ENCODE measurements around the gene ADGRA1. TPM values are rescaled to one million over a fixed set of nuclear protein-coding genes. Genes with fewer than 3 reads are reported as not detected.

Gene ADGRA1
- total RNA-seq, 1 experiment from 2014 or later = not detected

- Histone ChIP-seq H3K9me3 (ENCODE audit: low read length) (no peaks in the 10 kb centered on the region), H4K20me1 (ENCODE audit: low read length) (no peaks in the 10 kb centered on the region), H3F3A (ENCODE audit: low read length, unreplicated experiment) (no peaks in the 10 kb centered on the region), H3K79me2 (ENCODE audit: low read length) (no peaks in the 10 kb centered on the region), H3K4me3 (ENCODE audit: low read length) (no peak overlapping the region), H3K27ac (ENCODE audit: low read length) (no peak overlapping the region), H3K9ac (ENCODE audit: low read length) (no peak overlapping the region), H3K4me2 (ENCODE audit: low read length) (no peak overlapping the region), H3K4me1 (ENCODE audit: insufficient read depth, low read length) (no peaks in the 10 kb centered on the region), H3K36me3 (ENCODE audit: low read depth, low read length) (no peaks in the 10 kb centered on the region), H2AFZ (ENCODE audit: low read length) (no peak overlapping the region), H3K9me2 (replicated peaks; ENCODE audit: low read length) (no peaks in the 10 kb centered on the region), H3K27me3 (ENCODE audit: low read length) (peaks cover 17% of the 10 kb centered on the region)
- ChIA-PET CTCF (no interaction called here), POLR2A (ENCODE audit: unreplicated experiment) (no interaction called here)
- DNase-seq (no peak), ATAC-seq (no peak)
- no TSS peak for BruUV-seq (replicated peaks)
- intact Hi-C loops (cut with micrococcal nuclease) = loop anchor here (10.0 kb wide), 1 partner anchor 292 kb away; no protein-coding TSS in a partner anchor
- TF ChIP-seq EZH2phosphoT487 (IDR thresholded peaks at IDR 0.05; ENCODE audit: borderline replicate concordance, low read length) (no peak), EZH2 (IDR thresholded peaks at IDR 0.05; ENCODE audit: low read length, unreplicated experiment) (no peak)
- TF ChIP-seq, protein P1, sequence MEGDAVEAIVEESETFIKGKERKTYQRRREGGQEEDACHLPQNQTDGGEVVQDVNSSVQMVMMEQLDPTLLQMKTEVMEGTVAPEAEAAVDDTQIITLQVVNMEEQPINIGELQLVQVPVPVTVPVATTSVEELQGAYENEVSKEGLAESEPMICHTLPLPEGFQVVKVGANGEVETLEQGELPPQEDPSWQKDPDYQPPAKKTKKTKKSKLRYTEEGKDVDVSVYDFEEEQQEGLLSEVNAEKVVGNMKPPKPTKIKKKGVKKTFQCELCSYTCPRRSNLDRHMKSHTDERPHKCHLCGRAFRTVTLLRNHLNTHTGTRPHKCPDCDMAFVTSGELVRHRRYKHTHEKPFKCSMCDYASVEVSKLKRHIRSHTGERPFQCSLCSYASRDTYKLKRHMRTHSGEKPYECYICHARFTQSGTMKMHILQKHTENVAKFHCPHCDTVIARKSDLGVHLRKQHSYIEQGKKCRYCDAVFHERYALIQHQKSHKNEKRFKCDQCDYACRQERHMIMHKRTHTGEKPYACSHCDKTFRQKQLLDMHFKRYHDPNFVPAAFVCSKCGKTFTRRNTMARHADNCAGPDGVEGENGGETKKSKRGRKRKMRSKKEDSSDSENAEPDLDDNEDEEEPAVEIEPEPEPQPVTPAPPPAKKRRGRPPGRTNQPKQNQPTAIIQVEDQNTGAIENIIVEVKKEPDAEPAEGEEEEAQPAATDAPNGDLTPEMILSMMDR (conservative IDR thresholded peaks at IDR 0.05; ENCODE audit: low read depth, low read length) = no peak
Observed at GRCh38 chr10:133126431-133127290, 38.9 kb downstream of the ADGRA1 start.

DNA sequence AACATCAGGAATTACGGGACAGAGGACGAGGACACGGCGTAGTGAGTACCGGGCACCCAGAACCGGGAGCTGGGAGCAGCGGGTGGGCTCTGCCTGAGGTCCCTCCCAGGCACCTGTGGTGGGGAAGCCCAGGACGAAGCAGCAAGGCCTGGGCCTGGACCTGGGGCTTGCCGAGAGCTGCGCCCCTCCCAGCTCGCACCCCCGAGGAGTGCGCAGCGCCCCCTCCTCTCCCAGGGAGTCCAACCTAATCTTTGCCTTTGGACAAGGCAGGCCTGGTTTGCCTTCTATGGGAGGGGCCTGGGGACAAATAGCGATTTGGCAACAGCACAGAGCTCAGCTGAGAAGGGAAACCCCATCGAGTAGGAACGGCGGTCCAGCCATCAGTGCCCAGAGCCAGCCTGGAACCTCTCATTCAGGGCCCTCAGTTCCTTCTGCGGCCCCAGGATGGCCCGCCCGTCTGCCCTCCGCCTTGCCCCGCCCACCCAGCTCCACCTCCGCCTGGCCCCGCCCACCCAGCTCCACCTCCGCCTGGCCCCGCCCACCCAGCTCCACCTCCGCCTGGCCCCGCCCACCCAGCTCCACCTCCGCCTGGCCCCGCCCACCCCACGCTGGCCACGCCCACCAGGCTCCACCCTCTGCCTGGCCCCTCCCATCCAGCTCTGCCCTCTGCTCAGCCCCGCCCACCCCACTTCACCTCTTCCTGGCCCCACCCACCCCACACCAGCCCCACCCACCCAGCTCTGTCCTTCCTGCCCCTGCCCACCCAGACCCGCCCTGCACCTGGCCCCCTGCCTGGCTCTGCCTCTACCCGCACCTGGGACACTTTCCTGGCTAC, 39.8 kb downstream of the ADGRA1 start:
- Histone ChIP-seq H4K20me1 (ENCODE audit: low read length) (no peaks in the 10 kb centered on the region), H3K27ac (ENCODE audit: low read length) (no peak overlapping the region), H3K9me2 (replicated peaks; ENCODE audit: low read length) (no peaks in the 10 kb centered on the region), H3K4me2 (ENCODE audit: low read length) (no peak overlapping the region), H3K9me3 (ENCODE audit: low read length) (no peaks in the 10 kb centered on the region), H3K27me3 (ENCODE audit: low read length) (peaks cover 17% of the 10 kb centered on the region), H3F3A (ENCODE audit: low read length, unreplicated experiment) (no peaks in the 10 kb centered on the region), H3K9ac (ENCODE audit: low read length) (no peak overlapping the region), H3K36me3 (ENCODE audit: low read depth, low read length) (no peaks in the 10 kb centered on the region), H3K79me2 (ENCODE audit: low read length) (no peaks in the 10 kb centered on the region), H3K4me1 (ENCODE audit: insufficient read depth, low read length) (no peaks in the 10 kb centered on the region), H3K4me3 (ENCODE audit: low read length) (no peak overlapping the region), H2AFZ (ENCODE audit: low read length) (no peak overlapping the region)
- no TSS peak for BruUV-seq (replicated peaks)
- ATAC-seq = no peak
- peak; percentile 16 for DNase-seq
- TF ChIP-seq, protein P1 (conservative IDR thresholded peaks at IDR 0.05; ENCODE audit: low read depth, low read length) = no peak
- TF ChIP-seq EZH2phosphoT487 (IDR thresholded peaks at IDR 0.05; ENCODE audit: borderline replicate concordance, low read length) (no peak), EZH2 (IDR thresholded peaks at IDR 0.05; ENCODE audit: low read length, unreplicated experiment) (no peak)
- ChIA-PET CTCF (no interaction called here), POLR2A (ENCODE audit: unreplicated experiment) (no interaction called here)
- intact Hi-C loops (cut with micrococcal nuclease) = loop anchor here (10.0 kb wide), 1 partner anchor 293 kb away; no protein-coding TSS in a partner anchor

Data from PC-3 (cell line).